Measurements from ENCODE around the gene FRAS1. TPM values are rescaled to one million over a fixed set of nuclear protein-coding genes. Genes with fewer than 3 reads are reported as not detected.
A peak's percentile ranks its signal among the peaks of the same experiment; 100 is the strongest.
"Not testable (repeated sequence)": the region's sequence is repeated elsewhere in the genome, so short reads cannot be mapped to it uniquely, and the experiment has no call there.

Gene FRAS1
- total and polyA plus RNA-seq, 5 donors from 2014 or later, result not detected

DNA sequence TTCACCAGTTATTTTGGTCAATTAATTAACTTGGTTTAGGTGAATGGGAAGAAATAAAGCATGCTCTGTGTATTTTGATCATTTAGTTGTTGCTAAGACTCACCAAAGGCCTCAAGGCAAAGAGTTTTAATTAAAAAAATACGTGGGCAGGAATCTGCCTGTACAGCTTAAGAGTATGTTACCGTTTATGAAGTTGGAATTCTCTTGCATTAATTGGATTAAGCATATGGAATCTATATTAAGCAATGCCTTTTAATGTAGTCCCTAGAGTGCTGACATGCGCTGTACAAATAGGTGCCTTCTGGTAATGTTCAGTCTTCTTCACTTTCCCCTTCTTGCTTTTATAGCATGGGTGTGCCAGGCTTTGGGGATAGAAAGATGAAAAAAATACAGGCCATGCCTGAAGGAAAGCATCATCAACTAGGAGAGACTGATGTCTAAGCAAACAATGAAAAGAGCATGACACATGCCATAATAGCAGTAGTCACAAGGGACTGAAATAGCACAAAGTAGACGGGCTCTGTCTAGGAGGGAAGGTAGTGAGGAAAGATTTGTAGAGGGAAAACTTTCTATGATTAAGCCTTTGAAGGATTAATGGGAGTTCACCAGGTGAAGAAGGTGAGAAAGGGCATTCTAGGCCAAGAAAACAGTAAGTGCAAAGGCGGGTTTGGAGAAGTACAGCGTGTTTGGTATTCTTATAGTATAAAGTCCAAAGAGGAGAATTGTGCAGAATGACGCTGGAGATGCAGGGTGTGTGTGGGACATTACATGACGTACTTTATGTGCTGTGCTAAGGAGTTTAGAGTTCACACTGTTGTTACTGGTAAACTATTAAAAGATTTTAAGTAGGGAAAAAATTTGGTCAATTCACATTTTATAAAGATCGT is 268.4 kb downstream of the FRAS1 start:
- Histone ChIP-seq H3K27me3 (ENCODE audit: control insufficient read depth, insufficient read depth, low read length) (no peaks in the 10 kb centered on the region), H3K27ac (ENCODE audit: insufficient read depth, low read length, poor library complexity, severe bottlenecking) (no peak overlapping the region), H3K4me1 (ENCODE audit: control insufficient read depth, insufficient read depth, low read length, poor library complexity, severe bottlenecking) (no peaks in the 10 kb centered on the region), H3K4me3 (ENCODE audit: low read depth, low read length) (no peak overlapping the region), H3K36me3 (ENCODE audit: control insufficient read depth, insufficient read depth, low read length) (no peaks in the 10 kb centered on the region), H3K9me3 (ENCODE audit: control insufficient read depth in 2 of 2, low read length in 2 of 2) (no peaks in the 10 kb centered on the region)
- peaks cover 0 to under 1% (median 0%) of the 10 kb centered on the region in 4 donors for H3K4me1 Mint-ChIP-seq
- H3K9me3 Mint-ChIP-seq, result peaks cover 0 to 8% (median 0%) of the 10 kb centered on the region in 7 donors
- H3K27ac Mint-ChIP-seq, result no peak overlapping the region
- no peak for ATAC-seq (ENCODE audit: low read depth in 2 of 2)
- H3K36me3 Mint-ChIP-seq, result no peaks in the 10 kb centered on the region
- peaks cover 14% of the 10 kb centered on the region for H3K27me3 Mint-ChIP-seq
- DNase-seq, result no peak
- no peak overlapping the region for H3K4me3 Mint-ChIP-seq

DNA sequence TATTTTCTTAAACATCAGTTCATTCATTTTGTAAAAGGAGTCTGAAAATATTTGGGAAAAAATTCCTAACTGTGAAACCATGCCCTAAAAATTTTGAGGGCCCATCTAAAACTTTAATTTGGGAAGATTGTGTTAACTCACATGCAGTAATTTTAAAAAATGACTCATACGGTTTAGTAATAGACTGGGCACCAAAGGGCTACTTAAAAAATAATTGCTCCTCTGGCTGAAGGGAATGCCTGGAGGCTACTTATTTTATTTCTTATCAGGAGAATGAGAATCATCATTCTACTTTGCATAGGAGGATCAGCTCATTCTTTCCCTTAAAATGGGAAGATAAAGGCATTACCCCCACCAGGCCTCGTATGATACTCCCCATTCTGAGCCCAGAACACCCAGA is 271.5 kb downstream of the FRAS1 start:
- not testable (repeated sequence) for H3K27me3 Mint-ChIP-seq; H3K36me3 Mint-ChIP-seq; ATAC-seq (ENCODE audit: low read depth in 2 of 2)

DNA sequence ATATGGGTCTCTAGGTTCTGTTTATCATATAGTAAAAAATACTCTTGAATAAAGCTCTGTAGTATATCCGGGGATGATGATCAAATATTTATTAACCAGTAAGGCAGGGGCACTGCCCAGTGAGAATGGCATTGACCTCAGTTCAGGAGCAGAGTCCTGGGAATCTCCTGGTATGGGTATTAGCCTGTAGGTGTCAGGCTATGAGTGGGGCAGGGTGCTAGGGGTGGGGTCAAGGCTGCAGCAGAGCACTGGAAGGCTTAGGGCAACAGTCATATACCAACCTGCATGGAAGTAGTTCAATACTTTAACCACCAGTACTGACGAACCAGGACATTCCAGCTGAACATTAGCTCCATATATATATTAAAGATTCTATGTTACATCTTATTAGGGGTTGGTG is 274.1 kb downstream of the FRAS1 start:
- peaks cover 0 to 5% (median 0%) of the 10 kb centered on the region in 7 donors for H3K9me3 Mint-ChIP-seq
- H3K27ac ChIP-seq (ENCODE audit: insufficient read depth, low read length, poor library complexity, severe bottlenecking), result no peak overlapping the region
- H3K4me3 Mint-ChIP-seq, result no peak overlapping the region
- no peaks in the 10 kb centered on the region for H3K9me3 ChIP-seq (ENCODE audit: control insufficient read depth in 2 of 2, low read length in 2 of 2)
- no peak overlapping the region for H3K27ac Mint-ChIP-seq
- H3K27me3 ChIP-seq (ENCODE audit: control insufficient read depth, insufficient read depth, low read length), result no peaks in the 10 kb centered on the region
- H3K4me3 ChIP-seq (ENCODE audit: low read depth, low read length), result no peak overlapping the region
- DNase-seq, result no peak
- no peak for ATAC-seq (ENCODE audit: low read depth in 2 of 2)
- H3K4me1 Mint-ChIP-seq, result no peaks in the 10 kb centered on the region
- H3K36me3 Mint-ChIP-seq, result no peaks in the 10 kb centered on the region
- H3K36me3 ChIP-seq (ENCODE audit: control insufficient read depth, insufficient read depth, low read length), result no peaks in the 10 kb centered on the region
- no peaks in the 10 kb centered on the region for H3K4me1 ChIP-seq (ENCODE audit: control insufficient read depth, insufficient read depth, low read length, poor library complexity, severe bottlenecking)
- H3K27me3 Mint-ChIP-seq, result peaks cover 3% of the 10 kb centered on the region

More for the DNA sequence above, 271.5 kb downstream of the FRAS1 start:
- not testable (repeated sequence) for H3K27ac Mint-ChIP-seq; H3K9me3 Mint-ChIP-seq; DNase-seq; H3K4me3 Mint-ChIP-seq; H3K36me3 ChIP-seq (ENCODE audit: control insufficient read depth, insufficient read depth, low read length); H3K4me1 ChIP-seq (ENCODE audit: control insufficient read depth, insufficient read depth, low read length, poor library complexity, severe bottlenecking); H3K27me3 ChIP-seq (ENCODE audit: control insufficient read depth, insufficient read depth, low read length); H3K4me1 Mint-ChIP-seq; H3K4me3 ChIP-seq (ENCODE audit: low read depth, low read length); H3K27ac ChIP-seq (ENCODE audit: insufficient read depth, low read length, poor library complexity, severe bottlenecking); H3K9me3 ChIP-seq (ENCODE audit: control insufficient read depth in 2 of 2, low read length in 2 of 2)

DNA sequence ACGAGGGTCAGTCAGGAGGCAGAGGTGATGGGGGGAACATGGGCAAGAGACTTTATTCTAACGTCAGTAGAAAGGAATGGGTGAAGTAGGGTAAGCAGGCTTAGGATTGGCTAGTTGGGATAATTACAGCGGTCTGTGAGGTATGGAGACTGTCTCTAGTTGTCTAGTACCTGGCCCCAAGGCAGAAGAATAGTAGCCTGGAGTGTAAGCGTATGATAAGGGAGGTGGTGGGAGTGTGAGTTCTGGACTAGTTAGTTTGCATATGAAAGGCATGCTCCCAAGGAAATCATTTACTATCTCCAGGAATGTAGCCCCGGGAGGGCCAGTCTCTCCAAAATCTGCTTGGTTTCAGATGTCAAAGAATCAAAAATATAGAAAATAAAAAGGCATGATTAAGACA is 274.8 kb downstream of the FRAS1 start:
- Mint-ChIP-seq H3K4me1 (no peaks in the 10 kb centered on the region), H3K9me3 (peaks cover 0 to 3% (median 0%) of the 10 kb centered on the region in 7 donors), H3K4me3 (no peak overlapping the region), H3K36me3 (no peaks in the 10 kb centered on the region), H3K27ac (no peak overlapping the region), H3K27me3 (no peaks in the 10 kb centered on the region)
- no peak for DNase-seq
- H3K9me3 ChIP-seq (ENCODE audit: control insufficient read depth in 2 of 2, low read length in 2 of 2), result no peaks in the 10 kb centered on the region
- ATAC-seq (ENCODE audit: low read depth in 2 of 2), result no peak
- H3K27me3 ChIP-seq (ENCODE audit: control insufficient read depth, insufficient read depth, low read length), result no peaks in the 10 kb centered on the region
- no peak overlapping the region for H3K4me3 ChIP-seq (ENCODE audit: low read depth, low read length)
- no peaks in the 10 kb centered on the region for H3K4me1 ChIP-seq (ENCODE audit: control insufficient read depth, insufficient read depth, low read length, poor library complexity, severe bottlenecking)
- H3K27ac ChIP-seq (ENCODE audit: insufficient read depth, low read length, poor library complexity, severe bottlenecking), result no peak overlapping the region
- no peaks in the 10 kb centered on the region for H3K36me3 ChIP-seq (ENCODE audit: control insufficient read depth, insufficient read depth, low read length)

DNA sequence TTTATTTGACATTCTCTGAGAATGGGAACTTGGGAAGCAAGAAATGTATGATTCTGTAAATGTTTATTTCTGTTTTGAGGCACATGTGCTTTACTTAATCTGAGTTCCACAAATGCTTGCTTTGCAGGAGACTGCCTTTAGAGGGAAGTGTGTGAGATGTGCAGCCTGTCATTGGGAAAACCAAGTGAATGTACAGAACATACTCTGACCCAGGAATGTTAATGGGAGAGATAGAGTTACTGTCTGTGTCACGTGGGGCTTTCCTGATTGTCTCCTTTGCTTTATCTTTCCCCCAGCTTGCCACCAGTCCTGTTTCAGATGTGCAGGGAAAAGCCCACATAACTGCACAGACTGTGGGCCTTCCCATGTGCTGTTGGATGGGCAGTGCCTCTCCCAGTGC is 275.9 kb downstream of the FRAS1 start:
- Mint-ChIP-seq H3K27me3 (peaks cover 4% of the 10 kb centered on the region), H3K4me3 (no peak overlapping the region), H3K9me3 (peaks cover 0 to 3% (median 0%) of the 10 kb centered on the region in 7 donors), H3K27ac (no peak overlapping the region), H3K4me1 (no peaks in the 10 kb centered on the region), H3K36me3 (no peaks in the 10 kb centered on the region)
- no peaks in the 10 kb centered on the region for H3K36me3 ChIP-seq (ENCODE audit: control insufficient read depth, insufficient read depth, low read length)
- H3K27me3 ChIP-seq (ENCODE audit: control insufficient read depth, insufficient read depth, low read length), result no peaks in the 10 kb centered on the region
- H3K4me1 ChIP-seq (ENCODE audit: control insufficient read depth, insufficient read depth, low read length, poor library complexity, severe bottlenecking), result no peaks in the 10 kb centered on the region
- no peak overlapping the region for H3K27ac ChIP-seq (ENCODE audit: insufficient read depth, low read length, poor library complexity, severe bottlenecking)
- no peaks in the 10 kb centered on the region for H3K9me3 ChIP-seq (ENCODE audit: control insufficient read depth in 2 of 2, low read length in 2 of 2)
- H3K4me3 ChIP-seq (ENCODE audit: low read depth, low read length), result no peak overlapping the region
- no peak for ATAC-seq (ENCODE audit: low read depth in 2 of 2)
- DNase-seq, result no peak

DNA sequence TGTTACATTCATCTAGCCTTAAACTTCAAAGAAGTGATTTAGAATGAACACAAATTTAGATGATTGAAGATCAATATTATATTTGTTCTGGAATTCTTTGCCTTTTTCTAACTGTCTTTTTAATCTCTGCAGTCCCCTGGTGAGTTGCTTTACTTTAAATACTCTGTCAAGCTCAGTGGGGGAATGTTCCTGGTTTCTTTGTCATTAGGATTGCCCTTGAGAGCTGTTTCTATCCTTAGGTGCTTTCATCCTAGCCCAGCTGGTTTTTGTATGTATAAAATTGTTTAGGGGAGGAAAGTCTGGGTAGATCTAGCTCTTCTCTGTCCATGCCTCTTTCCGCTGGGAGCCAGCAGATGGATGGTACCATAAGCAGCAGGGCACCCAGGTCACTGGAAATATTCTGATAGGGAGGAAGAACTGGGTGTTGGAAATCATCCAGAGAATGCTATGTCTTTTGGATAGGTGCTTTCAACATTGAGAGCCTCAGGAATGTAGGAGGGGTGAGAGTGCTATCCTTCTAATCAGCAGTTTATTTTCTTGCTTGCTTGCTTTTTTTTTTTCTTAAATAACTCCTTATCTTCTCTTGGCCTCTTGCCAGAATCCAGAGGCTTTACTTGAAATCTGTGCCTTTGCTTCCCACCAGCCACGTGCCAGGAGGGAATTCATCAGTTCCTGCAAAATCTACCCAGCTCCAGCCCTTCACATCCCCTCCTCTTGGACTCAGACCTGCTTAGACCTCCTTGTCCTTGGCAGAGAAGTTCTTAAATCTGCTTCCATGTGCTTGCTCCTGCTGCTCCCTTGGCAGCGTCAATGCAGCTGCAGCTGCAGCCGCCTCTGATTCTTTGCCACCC is 279.2 kb downstream of the FRAS1 start:
- no peak overlapping the region for H3K27ac Mint-ChIP-seq
- DNase-seq, result no peak

DNA sequence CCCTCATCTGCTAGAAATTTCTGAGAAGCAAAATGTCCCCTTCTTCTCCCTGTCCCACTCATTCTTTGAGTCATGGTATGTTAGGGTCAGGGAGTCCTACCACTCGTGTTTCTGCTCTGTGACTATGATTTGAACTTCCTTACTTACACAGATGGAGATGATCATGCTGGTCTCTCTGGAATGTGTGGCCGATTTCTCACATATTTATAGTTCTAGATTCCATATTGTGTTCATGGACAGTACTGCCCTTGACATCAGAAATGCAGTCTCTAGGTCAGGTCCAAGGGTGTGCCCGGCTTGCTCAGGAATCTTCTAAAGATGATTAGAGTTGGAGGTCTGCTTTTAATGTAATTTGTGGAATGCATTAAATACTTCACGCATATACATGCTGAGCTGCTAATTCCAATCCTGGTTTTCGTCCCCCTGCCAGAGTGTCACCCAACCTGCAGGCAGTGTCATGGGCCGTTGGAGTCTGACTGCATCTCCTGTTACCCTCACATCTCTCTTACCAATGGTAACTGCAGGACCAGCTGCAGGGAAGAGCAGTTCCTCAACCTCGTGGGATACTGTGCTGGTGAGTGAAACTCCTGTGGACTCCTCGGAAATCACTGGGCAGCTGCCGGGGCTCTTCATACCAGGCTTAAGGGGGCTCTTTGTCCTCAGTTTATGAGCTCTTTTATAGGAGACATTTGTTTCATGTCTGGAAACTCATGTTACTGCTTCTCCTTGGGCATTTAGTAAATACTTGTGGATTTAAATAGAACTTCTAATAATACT is 280.3 kb downstream of the FRAS1 start:
- Histone ChIP-seq H3K9me3 (ENCODE audit: control insufficient read depth in 2 of 2, low read length in 2 of 2) (no peaks in the 10 kb centered on the region), H3K4me1 (ENCODE audit: control insufficient read depth, insufficient read depth, low read length, poor library complexity, severe bottlenecking) (no peaks in the 10 kb centered on the region), H3K4me3 (ENCODE audit: low read depth, low read length) (no peak overlapping the region), H3K27me3 (ENCODE audit: control insufficient read depth, insufficient read depth, low read length) (no peaks in the 10 kb centered on the region), H3K27ac (ENCODE audit: insufficient read depth, low read length, poor library complexity, severe bottlenecking) (no peak overlapping the region), H3K36me3 (ENCODE audit: control insufficient read depth, insufficient read depth, low read length) (no peaks in the 10 kb centered on the region)
- H3K27me3 Mint-ChIP-seq, result peaks cover 7% of the 10 kb centered on the region
- H3K36me3 Mint-ChIP-seq, result no peaks in the 10 kb centered on the region
- peaks cover 0 to 2% (median 0%) of the 10 kb centered on the region in 4 donors for H3K4me1 Mint-ChIP-seq
- H3K9me3 Mint-ChIP-seq, result peaks cover 0 to 3% (median 0%) of the 10 kb centered on the region in 7 donors
- H3K27ac Mint-ChIP-seq, result no peak overlapping the region
- DNase-seq (no peak), ATAC-seq (ENCODE audit: low read depth in 2 of 2) (no peak)
- no peak overlapping the region for H3K4me3 Mint-ChIP-seq

More for the DNA sequence above, 279.2 kb downstream of the FRAS1 start:
- H3K4me1 Mint-ChIP-seq, result peaks cover 0 to 2% (median 0%) of the 10 kb centered on the region in 4 donors
- H3K36me3 Mint-ChIP-seq, result no peaks in the 10 kb centered on the region
- H3K27ac ChIP-seq (ENCODE audit: insufficient read depth, low read length, poor library complexity, severe bottlenecking), result no peak overlapping the region
- peaks cover 7% of the 10 kb centered on the region for H3K27me3 Mint-ChIP-seq
- H3K27me3 ChIP-seq (ENCODE audit: control insufficient read depth, insufficient read depth, low read length), result no peaks in the 10 kb centered on the region
- H3K4me3 Mint-ChIP-seq, result peak overlapping the region in 1 of 4 donors; percentile 55
- H3K4me1 ChIP-seq (ENCODE audit: control insufficient read depth, insufficient read depth, low read length, poor library complexity, severe bottlenecking), result no peaks in the 10 kb centered on the region
- H3K36me3 ChIP-seq (ENCODE audit: control insufficient read depth, insufficient read depth, low read length), result no peaks in the 10 kb centered on the region
- ATAC-seq (ENCODE audit: low read depth in 2 of 2), result no peak
- no peaks in the 10 kb centered on the region for H3K9me3 ChIP-seq (ENCODE audit: control insufficient read depth in 2 of 2, low read length in 2 of 2)
- no peak overlapping the region for H3K4me3 ChIP-seq (ENCODE audit: low read depth, low read length)
- peaks cover 0 to 3% (median 0%) of the 10 kb centered on the region in 7 donors for H3K9me3 Mint-ChIP-seq

Measured in CD4-positive, CD25-positive, alpha-beta regulatory T cell (primary cell).